Activated CD8-positive, alpha-beta memory T cell treated with anti-CD3 and anti-CD28 coated beads, Interleukin-2, amount 50 U/mL, for 48 hours (primary cell): ENCODE results near the gene NGRN.
"Not testable (repeated sequence)": the region's sequence is repeated elsewhere in the genome, so short reads cannot be mapped to it uniquely, and the experiment has no call there.

Experiments
- DNase-seq: peaks from one replicate; pipeline ENCODE4 v3.0.0-alpha.2; 2020

Gene NGRN

DNA sequence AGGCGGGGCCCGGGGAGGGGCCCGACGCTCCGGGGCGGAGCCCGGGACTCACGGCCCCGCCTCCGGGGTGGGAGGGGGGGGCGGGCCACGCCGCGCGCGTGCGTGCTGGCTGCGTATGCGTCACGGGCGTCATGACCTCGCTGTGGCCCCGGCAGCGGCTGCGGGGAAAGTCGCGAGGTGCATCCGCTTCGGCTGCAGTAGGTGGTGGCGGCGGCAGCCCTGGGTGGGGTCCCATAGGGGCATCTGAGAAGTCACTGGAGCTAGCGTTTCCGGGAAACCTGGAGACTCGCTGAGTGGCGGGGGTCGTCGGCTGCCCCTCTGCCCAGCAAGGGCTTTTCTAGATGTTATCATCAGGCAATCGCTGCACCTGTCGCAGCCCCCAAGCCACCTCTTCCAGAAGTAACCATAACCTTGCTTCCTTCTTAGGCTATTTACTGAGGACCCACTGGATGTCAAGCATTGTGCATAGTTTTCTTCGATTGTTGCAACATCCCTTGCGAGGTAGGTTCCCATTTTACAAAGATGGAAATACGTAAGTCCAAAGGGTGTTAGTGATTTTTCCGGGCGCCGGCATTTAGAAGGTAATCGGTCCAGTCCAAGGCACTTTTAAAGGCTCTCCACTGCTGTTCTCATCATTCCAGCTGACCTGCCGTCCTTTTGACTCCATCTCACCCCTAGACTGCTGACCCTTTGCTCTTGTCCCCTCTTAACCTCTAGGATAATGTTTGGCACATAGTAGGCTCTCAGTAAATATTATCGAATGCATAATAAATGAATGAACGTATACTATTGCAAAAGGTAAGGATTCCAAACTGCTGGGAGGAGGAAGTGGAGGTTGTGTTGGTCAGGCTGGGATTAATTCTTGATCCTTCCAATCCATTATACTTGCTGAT is 31.1 kb upstream of the NGRN start, which contains the start of gene GDPGP1:
TSS of gene GDPGP1 (plus strand) at position 114 of the 893 bp plus-strand sequence. CDS start 6,700 bp downstream, outside the sequence.
- DNase-seq, result peak; percentile 97

DNA sequence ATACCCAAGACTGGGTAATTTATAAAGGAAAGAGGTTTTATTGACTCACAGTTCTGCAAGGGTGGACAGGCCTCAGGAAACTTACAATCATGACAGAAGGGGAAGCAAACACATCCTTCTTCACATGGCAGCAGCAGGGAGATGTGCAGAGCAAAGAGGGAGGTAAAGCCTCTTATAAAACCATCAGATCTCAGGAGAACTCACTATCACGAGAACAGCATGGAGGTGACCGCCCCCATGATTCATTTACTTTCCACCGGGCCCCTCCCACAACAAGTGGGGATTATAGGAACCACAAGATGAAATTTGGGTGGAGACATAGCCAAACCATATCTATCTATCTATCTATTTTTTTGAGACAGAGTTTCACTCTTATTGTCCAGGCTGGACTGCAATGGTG is 26.1 kb upstream of the NGRN start:
- no peak for DNase-seq

DNA sequence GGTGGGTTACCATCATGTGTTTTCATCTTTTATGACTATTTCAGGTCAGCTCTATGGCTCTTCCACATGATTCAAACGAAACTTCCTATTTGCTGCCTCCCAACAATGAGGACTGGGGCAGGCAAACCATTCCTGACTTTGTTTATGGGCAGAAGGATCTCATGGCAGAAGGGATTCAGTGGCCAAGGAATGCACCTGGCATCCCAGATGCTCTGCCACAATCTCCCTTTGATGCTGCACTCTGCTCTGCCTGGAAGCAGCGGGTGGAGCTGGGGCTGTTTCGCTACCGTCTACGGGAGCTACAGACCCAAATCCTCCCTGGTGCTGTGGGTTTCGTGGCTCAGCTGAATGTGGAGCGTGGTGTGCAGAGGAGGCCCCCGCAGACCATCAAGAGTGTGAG is 24.6 kb upstream of the NGRN start:
- no peak for DNase-seq

DNA sequence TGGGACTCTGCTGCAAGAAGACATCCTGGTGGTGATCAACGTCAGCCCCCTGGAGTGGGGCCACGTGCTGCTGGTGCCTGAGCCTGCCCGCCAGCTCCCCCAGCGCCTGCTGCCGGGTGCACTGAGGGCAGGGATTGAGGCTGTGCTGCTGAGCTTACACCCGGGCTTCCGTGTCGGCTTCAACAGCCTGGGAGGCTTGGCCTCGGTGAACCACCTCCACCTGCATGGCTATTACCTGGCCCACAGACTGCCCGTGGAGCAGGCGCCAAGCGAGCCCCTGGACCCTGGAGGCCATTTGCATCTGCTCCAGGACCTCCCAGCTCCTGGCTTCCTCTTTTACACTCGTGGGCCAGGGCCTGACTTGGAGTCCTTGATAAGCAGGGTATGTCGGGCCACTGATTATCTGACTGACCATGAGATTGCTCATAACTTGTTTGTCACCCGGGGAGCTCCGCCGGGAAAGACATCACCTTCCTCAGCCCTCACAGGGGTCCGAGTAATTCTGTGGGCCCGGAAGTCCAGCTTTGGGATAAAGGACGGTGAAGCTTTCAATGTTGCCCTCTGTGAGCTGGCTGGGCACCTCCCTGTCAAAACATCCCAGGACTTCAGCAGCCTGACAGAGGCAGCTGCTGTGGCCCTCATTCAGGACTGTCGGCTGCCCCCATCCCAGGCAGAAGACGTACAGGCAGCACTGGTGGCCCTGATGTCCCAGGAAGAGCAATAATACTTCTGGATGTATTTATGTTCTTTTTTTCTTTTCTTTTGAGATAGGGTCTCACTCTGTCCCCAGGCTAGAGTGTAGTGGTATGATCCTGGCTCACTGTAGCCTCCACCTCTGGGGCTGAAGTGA is 23.9 kb upstream of the NGRN start:
- no peak for DNase-seq

DNA sequence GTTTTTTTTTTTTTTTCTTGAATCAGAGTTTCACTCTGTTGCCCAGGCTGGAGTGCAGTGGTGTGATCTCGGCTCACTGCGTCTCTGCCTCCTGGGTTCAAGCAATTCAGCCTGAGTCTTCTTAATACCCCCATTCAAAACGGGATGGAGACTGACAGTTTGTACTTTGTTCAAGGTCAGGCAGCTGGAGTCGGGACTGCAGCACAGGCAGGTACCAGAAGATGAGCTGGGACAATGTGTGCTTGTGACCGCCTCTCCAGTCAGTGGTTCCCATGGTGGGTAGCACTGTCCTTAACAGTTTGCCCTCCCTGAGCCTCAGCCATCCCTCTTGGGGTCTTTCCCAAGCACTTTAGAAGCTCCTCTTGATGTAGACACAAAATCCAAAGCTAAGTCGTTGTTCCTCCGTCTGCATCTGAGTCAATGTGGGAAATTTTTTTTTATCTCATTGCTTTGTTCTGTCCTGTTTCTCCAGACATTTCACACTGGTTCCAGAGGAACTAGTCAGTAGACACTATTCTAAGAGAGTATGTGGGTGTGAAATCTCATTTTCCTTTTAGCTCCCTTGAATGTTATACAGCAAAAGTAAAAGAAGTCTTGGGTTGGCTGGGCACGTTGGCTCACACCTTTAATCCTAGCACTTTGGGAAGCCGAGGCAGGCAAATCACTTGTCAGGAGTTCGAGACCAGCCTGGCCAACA is 21.4 kb upstream of the NGRN start:
- no peak for DNase-seq

DNA sequence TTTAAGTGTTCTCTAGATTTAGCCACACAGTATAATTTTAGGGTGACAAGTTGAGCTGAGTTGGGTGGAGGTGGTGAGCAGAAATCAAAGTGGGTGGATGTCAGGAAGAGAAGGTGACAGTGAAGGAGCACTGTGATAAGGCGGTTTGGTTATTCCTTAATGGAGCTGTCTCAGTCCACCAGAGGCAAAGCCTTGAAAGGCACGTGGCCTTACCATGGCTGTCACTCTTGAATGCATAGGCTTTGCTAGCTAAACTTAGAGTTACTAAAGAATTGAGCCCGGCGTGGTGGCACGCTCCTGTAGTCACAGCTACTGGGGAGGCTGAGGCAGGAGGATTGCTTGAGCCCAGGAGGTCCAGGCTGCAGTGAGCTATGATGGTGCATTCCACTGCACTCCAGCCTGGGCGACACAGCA is 16.7 kb upstream of the NGRN start:
- no peak for DNase-seq

DNA sequence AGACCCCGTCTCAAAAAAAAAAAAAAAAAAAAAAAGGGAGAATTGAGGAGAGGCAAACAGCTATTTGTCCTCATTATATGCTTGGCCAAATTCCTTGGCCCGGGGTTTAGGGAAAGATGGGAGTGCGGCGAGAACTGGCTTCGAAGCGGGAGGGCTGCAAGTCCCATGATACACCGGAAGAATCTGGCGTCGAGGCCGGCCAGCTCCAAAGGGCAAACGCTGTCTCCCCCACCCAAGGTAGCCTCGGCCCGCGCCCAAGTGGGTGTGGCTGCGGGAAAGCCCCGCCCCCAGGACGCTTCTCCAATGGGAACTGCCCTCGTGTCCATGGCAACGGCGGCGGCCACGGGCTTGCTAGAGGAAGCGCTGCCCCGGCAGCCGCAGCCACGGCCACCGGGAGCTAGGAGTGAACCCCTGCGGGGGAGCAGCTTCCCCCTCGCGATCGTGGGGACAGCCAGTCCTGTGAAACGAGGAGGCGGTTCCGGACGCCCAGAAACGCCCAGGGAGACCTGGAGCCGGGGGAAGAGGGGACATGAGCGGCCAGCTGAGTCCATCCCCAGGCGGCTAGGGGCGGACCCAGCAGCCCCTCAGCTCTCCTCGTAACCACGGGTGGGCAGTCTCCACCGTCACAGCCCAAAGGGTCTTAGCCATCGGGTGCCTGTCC is 16.1 kb upstream of the NGRN start, which contains the start of gene TTLL13:
TSS of gene TTLL13 (plus strand) at position 354 of the 661 bp plus-strand sequence. CDS start 1,075 bp downstream, outside the sequence.
- peak; percentile 94 for DNase-seq

DNA sequence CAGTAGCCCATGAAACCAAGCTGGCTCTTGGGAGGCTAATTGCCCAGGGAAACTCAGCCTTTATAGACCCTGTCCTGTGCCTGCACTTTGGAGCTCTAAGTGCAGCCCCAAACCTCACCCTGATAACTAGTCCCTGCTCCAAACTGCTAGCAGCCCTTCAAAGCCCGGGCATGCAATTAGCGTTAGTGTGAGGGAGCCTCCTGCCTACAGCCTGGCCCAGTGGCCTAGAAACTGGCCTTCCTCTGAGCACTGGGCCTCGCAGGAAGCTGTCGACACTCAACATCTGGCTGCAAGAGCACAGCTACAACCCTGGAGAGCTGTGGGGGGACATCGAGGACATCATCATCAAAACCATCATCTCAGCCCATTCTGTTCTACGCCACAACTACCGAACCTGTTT is 7.7 kb upstream of the NGRN start:
- no peak for DNase-seq

DNA sequence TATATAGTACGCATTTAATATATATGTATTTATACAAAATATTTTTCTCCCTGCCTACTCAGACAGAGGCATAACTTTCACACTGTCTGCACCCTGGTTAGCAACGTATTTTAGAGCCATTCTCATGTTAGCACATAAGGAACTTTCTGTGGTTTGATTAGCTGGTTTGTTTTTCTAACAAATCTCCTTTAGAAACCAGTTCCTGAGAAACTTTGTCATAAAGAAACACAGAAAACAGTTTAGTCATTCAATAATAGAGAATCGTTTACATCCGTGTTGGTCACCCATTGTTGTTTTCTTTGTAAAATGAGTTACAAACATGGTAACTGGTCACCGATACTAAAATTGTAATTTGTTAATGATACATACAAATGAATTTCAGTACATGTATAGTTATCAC is 5.9 kb upstream of the NGRN start:
- no peak for DNase-seq

DNA sequence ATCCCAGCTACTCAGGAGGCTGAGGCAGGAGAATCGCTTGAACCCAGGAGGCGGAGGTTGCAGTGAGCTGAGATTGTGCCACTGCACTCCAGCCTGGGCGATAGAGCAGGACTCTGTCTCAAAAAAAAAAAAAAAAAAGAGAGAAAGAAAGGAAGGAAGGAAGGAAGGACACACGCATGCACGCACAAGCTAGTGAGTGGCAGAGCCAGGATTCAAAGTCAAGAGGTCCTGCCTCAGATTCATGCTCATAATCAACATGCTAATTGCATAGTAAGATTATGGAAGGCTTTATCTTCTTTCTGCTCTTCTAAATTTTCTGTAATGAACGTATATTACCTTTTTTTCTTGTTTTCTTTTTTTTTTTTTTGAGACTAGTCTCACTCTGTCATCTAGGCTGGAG is 4.7 kb upstream of the NGRN start:
- DNase-seq, result not testable (repeated sequence)

DNA sequence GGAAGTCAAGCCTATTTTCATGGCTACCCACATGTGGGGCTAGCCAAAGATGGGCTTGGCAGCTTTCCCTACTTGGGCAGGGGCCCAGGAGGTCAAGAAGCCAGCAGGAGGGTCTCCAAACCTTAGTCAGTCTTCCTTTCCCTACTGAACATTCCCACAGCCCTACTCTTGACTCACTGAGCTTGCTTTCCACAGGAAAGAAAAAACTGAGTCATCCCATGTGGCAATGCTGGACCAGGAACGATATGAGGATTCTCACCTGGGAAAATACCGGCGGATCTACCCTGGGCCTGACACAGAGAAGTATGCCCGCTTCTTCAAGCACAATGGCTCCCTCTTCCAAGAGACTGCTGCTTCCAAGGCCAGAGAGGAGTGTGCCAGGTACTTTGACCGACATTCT is 3.7 kb upstream of the NGRN start:
- no peak for DNase-seq

DNA sequence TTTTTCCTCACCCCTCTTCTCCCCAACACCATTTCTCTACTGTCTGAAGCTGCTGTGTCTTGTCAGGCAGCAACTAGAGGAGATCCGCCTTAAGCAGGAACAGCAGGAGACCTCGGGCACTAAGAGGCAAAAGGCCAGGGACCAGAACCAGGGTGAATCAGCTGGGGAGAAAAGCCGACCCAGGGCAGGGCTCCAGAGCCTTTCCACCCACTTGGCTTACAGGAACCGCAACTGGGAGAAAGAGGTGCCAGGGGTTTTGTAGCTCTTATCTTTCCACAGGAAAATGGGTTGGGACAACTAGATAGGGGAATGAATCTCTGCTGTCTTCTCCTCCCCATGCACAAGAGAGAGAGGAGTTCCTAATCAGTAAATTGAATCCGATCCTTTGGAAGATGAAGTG is 3.0 kb upstream of the NGRN start:
- no peak for DNase-seq

DNA sequence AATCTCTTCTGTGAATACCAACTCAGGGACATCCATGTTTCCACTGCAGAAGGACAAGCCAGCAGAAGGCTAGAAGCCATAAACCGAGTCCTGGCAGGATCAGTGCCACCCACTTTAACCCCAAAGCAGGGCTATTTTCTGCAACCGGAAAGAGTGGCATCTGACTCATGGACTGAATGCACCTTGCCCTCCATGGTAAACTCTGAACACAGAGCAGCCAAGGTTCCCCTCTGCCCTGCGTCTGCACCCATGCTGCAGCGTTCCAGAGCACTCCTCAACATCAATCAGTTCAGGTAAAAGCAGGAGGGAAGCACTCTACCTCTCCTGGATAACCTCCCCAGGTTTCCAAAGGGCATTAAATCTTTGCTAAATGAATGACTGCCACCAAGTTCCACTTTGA is 801 bp upstream of the NGRN start:
- peak; percentile 67 for DNase-seq

DNA sequence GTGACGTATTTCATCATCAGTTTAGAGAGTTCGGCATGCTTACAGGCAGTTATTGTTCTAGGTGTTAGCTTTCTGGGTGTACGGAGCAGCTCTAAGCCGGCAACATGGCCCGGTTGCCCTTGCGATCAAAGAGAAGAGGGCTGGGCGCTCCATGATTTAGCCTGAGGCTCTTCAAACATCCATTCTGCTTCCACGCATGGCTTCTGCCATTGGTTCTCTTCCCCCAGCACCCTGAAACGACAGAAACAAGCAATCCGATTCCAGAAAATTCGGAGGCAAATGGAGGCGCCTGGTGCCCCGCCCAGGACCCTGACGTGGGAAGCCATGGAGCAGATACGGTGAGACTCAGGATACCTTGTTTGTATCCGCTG is 574 bp downstream of the NGRN start:
- DNase-seq, result peak; percentile 74

DNA sequence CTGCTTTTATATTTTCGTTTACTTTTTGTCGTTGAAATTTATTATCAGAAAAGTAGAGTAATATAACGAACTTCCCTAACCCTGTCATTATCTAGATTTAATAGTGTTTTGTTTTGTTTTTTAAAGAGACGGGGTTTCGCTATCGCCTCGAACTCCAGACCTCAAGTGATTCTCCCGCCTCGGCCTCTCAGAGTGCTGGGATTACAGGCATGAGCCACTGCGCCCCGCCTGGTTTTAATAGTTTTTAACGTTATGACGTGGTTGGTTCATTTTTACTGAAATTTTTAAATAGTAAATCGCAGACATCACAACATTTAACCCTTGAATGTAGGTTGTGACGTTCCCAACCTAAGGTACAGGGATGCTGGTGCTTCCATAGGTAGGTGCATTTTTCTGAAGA is 1.0 kb downstream of the NGRN start:
- no peak for DNase-seq

DNA sequence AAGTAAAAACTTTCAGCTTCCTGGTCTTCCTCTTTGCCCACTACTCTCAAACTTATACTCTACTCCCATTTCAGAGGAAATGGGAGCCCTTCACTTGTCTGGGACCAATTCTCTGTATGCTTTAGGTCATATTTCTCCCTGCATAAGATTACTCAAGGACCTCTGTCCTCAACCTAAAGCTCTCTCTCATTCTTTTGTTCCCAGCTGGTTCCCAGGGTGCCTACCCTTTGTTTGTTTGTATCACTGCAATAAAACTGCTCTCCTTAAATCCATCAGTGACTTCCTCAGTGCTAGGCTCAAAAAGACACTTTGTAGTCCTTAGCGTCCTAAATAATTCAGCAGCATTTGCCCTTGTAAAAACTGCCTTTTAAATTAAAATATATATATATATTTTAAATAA is 2.9 kb downstream of the NGRN start:
- DNase-seq, result no peak

DNA sequence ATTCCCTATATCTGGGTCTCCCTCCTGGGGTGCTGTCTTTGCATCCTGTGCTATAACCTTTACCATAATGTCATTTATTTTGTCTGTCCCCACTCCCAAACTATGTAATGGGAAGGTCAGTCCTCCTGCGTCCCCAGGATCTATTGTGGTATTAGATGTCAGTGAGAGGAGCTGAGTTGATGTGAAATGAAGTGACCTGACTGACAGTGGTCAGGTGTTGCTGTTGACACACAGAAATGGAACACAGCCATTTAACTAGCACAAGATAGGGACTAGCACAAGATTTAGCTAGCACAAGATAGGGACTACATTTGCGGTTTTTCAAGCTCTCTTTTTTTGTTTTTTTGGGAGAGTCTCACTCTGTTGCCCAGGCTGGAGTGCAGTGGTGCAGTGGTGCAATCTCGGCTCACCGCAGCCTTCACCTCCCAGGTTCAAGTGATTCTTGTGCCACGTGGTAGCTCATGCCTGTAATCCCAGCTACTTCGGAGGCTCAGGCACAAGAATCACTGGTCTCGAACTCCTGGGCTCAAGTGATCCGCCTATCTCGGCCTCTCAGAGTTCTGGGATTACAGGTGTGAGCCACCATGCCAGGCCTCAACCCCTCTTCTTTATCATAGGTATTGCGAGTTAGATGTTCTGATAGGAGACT is 5.2 kb downstream of the NGRN start:
- no peak for DNase-seq

DNA sequence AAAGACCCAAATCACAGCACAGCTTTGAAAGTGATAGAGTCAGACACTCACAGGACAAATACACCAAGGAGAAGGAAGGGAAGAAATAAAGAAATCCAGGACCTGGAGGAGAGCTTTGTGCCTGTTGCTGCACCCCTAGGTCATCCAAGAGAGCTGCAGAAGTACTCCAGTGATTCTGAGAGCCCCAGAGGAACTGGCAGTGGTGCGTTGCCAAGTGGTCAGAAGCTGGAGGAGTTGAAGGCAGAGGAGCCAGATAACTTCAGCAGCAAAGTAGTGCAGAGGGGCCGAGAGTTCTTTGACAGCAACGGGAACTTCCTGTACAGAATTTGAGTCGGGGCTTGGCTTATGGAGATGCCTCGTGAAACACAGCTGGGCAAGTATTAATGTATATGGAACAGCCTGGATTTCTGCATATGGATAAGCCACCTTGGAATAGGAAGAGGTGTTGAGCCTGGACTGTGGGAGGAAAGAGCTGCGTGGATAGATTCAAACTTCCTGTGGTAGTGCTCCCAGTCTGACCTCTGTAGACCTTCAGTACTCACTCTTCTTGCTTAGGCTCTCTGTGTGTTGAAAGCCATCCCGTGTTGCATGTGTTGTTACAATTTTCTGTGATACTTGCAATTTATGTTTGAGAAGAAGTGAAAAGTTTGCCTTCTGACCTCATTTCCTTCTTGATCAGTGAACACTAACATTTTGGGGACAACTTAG is 6.1 kb downstream of the NGRN start:
- no peak for DNase-seq

DNA sequence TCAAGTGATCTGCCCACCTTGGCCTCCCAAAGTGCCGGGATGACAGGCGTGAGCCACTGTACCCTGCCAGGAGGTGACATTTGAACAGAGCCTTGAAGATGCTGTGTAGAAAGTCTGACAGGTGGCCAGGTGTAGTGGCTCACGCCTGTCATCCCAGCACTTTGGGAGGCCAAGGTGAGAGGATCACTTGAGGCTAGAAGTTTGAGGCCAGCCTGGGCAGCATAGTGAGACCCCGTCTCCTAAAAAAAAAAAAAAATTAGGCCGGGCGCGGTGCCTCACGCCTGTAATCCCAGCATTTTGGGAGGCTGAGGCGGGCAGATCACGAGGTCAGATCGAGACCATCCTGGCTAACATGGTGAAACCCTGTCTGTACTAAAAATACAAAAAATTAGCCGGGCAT is 13.0 kb downstream of the NGRN start:
- DNase-seq, result not testable (repeated sequence)

DNA sequence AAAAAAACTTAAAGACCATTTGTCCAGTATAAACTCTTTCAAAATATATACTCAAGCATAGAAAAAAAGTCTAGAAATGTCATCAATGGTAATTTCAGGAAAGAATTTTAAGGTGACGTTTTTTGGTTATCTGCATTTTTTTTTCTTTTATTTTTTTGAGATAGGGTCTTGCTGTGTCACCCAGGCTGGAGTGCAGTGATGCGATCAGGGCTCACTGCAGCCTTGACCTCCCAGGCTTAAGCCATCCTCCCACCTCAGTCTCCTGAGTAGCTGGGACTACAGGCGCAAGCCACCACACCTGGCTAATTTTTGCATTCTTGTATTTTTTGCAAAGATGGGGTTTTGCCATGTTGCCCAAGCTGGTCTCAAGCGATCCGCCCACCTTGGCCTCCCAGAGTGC is 15.3 kb downstream of the NGRN start:
- not testable (repeated sequence) for DNase-seq

DNA sequence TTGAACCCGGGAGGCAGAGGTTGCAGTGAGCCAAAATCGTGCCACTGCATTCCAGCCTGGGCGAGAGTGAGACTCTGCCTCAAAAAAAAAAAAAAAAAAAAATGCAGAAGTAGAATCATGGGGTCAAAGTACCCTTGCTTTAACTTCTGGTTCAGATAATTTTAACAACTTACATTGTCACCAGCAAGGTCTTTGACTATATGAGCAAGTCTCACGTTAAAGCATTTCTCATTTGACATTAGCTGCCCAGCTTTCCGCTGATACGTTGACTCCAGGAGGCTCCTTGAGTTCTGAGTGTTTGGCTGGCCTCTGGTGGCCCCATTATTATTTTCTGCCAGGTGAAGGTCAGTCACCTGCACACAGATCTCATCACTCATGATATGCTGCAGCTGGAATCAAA is 16.2 kb downstream of the NGRN start:
- DNase-seq, result not testable (repeated sequence)
